KOPT-K1 (cell line): ENCODE data around the gene CACNA2D2.

Experiments used
- H3K27ac ChIP-seq: fragments of 200-600 bp; sonication (generic); 2 replicates; pipeline ENCODE4 v1.5.1; 2016; ENCODE audit warnings: antibody characterized with exemption, mild to moderate bottlenecking, low read depth, low read length; ENCODE audit not compliant: poor library complexity, severe bottlenecking
- H3K36me3 ChIP-seq: fragments of 200-600 bp; sonication (generic); 2 replicates; pipeline ENCODE4 v1.5.1; 2017; ENCODE audit warnings: antibody characterized with exemption, mild to moderate bottlenecking, low read length, moderate library complexity; ENCODE audit not compliant: insufficient read depth
- H3K9me3 ChIP-seq: fragments of 200-600 bp; sonication (generic); 2 replicates; pipeline ENCODE4 v1.5.1; 2017; ENCODE audit warnings: antibody characterized with exemption, low read length, mild to moderate bottlenecking; ENCODE audit not compliant: insufficient read depth, poor library complexity, severe bottlenecking

The CACNA2D2 gene

DNA sequence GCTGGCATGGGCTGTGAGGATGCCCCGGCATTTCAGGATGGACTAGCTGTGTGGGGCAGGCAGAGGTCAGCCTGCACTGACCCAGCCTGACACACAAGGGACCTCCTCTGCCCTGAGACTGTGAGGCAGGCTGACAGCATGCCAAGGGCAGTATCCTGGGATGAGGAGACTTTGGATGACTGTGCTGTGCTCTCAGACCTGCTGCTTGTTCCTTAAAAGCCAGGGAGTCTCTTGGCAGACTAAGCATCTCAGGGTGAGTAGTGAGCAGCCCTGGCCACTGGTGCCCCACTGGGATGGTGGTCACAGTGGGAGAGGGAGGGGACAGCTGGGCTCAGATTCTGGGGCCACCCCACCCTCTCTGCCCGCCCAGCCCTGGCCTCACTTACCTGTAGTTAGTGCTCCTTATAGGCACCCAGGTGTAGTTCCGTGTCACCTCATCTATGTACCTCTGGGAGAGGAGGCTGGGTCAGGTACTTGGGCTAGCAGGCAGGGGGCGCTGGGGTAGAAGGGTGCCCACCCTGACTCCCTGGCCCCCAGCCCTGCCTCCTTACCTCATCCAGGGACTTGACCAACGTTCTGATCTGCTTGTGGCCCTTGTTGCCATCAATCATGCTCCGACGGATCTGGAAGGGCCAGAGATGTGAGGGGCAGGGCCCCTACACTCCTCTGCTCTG is 128.0 kb downstream of the CACNA2D2 start:
- Histone ChIP-seq H3K27ac (no peak overlapping the region), H3K9me3 (no peaks in the 10 kb centered on the region), H3K36me3 (no peaks in the 10 kb centered on the region)

DNA sequence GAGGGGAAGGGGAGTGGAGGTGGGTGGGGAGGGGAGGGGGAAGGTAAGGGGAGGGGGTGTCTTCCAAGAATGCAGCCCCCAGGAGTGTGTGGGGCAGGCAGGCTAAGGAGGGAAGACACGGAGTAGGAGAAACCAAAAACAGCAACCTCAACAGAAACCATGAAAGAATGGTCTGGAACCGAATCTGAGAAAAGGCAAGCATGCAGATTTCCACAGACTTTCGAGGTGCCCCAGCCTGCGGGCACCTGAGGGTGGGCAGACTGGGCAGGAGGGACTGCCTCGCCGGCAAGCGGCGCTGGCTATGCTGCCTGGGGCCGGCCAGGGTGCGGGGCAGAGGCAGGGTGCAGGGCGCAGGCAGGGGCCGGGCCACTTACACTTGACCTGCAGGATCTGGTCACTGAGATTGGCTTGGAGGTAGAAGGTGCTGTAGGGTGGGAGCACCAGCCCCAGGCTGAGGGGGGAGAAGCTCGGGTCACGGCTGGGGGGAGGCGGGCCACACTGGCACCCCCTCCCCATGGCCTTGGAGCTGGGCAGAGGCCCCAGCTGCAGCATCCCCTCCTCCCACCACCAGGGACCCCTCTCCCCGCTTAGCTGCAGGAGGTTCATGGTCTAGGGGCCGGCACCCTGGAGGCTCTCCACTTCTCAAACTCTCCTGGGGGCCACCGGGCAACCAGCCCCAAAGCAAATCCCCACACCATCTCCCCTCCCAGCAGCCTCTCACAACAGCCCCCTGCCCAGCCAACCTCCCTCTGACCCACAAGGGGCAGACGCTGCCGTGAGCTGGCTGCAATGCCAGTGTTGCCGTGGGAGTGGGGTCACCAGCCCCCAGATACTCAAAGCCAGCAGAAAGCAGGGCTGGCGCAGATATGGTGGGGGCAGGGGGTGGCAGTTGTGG is 128.8 kb downstream of the CACNA2D2 start:
- no peaks in the 10 kb centered on the region for H3K9me3 ChIP-seq
- H3K36me3 ChIP-seq: no peaks in the 10 kb centered on the region
- H3K27ac ChIP-seq: no peak overlapping the region

- no peaks in the 10 kb centered on the region for H3K9me3 ChIP-seq
- peak overlapping the region; percentile 29 for H3K27ac ChIP-seq
- H3K36me3 ChIP-seq: no peaks in the 10 kb centered on the region
These were observed 130.0 kb downstream of the CACNA2D2 start for GRCh38 chr3:50373146-50374051.

DNA sequence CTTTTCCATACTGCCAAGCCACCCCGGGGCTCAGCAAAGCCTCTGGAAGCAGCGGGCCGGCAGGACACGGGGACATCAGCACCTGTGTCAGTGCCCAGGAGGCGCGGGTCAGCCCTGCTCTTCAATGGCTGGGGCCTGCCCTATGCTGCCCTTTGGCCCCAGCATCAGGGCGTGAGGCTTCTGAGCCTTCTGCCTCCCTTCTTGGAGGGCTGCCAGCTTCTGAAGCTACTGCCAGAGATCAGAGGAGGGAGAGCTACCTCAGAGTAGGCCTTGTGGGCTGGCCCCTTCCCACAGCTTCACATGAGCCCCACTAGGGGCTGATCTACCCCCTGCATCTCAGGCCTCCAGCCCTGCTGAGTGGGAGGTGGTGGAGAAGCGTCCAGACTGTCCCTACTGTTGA is 131.1 kb downstream of the CACNA2D2 start:
- peak overlapping the region; percentile 29 for H3K27ac ChIP-seq
- no peaks in the 10 kb centered on the region for H3K36me3 ChIP-seq
- no peaks in the 10 kb centered on the region for H3K9me3 ChIP-seq

DNA sequence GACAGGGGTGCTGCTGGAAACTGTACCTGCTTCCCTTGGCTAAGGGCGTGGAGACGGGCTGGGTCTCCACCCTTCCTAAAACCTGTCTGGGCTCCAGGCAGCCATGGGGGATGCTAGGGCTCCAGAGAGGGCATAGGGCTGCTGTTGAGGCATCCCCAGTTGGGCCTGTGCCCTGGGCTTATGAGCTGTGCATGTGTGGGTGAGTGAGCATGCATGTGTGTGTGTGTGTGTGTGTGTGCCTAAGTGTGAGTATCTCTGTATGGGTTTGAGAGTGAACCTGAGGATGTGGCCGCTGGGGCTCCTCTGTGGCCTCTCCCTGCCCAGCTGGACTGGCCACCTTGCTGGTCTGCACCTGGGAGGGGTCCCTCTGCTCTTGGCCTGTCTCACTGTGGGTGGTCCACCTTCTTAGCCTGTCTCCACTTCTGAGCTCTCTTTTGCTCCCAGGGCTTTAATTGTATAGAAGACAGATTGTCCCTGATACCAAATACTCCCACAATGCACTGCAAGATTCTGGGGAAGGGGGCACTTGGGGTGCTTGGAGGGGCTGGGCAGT is 132.2 kb downstream of the CACNA2D2 start:
- no peaks in the 10 kb centered on the region for H3K36me3 ChIP-seq
- H3K27ac ChIP-seq: no peak overlapping the region
- no peaks in the 10 kb centered on the region for H3K9me3 ChIP-seq

DNA sequence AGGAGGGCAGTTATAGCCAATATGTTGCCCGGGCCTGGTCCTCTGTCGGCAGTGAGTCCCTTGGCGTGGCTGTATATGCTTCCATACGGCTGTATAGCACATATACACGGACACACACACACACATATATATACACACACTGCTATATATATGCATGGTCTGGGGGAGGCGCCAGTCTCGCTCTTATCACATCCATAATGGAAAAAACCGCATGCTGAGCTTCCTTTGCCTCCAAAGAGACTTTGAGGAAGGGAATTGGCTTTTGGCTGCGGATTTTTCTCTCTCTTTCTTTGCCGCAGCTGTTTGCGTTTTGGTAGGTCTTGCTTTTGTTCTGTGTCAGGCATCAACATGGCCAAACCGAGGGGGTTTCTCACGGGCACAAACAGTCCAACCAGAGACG is 132.8 kb downstream of the CACNA2D2 start:
- no peaks in the 10 kb centered on the region for H3K36me3 ChIP-seq
- no peak overlapping the region for H3K27ac ChIP-seq
- H3K9me3 ChIP-seq: no peaks in the 10 kb centered on the region

- no peak overlapping the region for H3K27ac ChIP-seq
- H3K36me3 ChIP-seq: no peaks in the 10 kb centered on the region
- no peaks in the 10 kb centered on the region for H3K9me3 ChIP-seq
These were observed 134.3 kb downstream of the CACNA2D2 start for GRCh38 chr3:50369012-50369670.

GRCh38 chr3:50365842-50366220 is 137.6 kb downstream of the CACNA2D2 start:
- Histone ChIP-seq H3K27ac (peak overlapping the region; percentile 47), H3K9me3 (no peaks in the 10 kb centered on the region), H3K36me3 (no peaks in the 10 kb centered on the region)

DNA sequence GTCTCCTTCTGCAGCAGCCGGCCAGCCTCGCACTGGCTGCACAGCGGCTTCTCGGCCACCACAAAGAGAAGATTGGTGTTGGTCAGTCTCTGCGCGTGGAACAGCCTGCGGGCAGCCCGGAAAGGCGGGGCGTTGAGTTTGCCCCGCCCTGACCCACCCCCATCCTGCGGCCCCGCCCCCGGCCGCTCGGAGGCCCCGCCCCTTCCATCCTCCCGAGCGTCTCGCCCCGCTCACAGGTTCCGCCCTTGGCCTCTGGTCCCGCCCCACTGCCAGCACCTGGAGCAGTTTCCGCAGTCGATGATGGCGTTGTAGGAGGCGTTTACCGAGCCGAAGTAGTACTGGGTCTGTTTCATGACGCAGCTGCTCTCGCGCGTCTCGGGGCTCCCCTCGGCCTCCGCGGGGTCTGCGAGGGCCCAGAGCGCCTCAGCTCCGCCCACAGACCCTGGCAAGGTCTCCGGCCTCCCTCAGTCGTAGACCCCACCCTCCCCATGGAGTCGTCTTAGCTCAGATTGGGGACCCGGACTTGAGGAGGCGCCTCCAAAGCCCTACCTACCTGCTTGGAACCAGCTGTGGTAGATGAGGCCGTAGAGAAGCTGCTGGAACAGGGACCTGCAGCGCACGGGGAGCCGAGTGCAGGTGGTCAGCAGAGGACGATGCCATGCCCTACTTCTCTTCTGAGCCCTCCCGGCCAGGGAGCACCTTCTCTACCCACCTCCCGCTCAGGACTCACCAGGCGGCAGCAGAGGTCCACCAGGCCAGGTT is 138.2 kb downstream of the CACNA2D2 start:
- H3K27ac ChIP-seq: peak overlapping the region; percentile 47
- no peaks in the 10 kb centered on the region for H3K9me3 ChIP-seq
- no peaks in the 10 kb centered on the region for H3K36me3 ChIP-seq

DNA sequence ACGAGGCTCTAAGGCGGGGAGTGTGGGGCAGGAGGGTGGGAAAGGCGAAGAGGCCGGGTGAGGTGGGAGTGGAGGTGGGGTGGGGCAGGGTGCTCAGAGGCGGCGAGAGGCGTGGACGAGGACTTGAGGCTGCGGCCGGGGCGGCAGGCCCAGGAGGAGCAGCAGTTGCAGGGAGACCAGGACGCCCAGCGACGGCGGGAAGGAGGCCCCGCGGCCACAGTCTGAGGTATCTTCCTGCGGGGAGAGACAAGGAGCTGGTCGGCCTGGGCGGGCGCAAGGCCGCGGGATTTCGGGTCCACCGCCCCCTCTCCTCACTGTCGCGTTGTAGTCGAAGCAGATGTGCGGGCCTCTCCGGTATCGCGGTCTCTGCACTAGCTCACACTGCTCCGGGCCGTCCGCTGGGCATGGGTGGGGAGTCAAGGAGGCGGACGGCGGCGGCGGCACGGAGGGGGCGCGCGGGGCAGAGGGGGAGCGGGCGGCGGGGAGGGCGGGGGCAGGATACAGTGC is 138.8 kb downstream of the CACNA2D2 start:
- H3K27ac ChIP-seq: no peak overlapping the region
- no peaks in the 10 kb centered on the region for H3K36me3 ChIP-seq
- no peaks in the 10 kb centered on the region for H3K9me3 ChIP-seq

GRCh38 chr3:50359760-50360110 is 143.7 kb downstream of the CACNA2D2 start:
- no peaks in the 10 kb centered on the region for H3K9me3 ChIP-seq
- peaks cover 34% of the 10 kb centered on the region for H3K36me3 ChIP-seq
- peak overlapping the region; percentile 69 for H3K27ac ChIP-seq

DNA sequence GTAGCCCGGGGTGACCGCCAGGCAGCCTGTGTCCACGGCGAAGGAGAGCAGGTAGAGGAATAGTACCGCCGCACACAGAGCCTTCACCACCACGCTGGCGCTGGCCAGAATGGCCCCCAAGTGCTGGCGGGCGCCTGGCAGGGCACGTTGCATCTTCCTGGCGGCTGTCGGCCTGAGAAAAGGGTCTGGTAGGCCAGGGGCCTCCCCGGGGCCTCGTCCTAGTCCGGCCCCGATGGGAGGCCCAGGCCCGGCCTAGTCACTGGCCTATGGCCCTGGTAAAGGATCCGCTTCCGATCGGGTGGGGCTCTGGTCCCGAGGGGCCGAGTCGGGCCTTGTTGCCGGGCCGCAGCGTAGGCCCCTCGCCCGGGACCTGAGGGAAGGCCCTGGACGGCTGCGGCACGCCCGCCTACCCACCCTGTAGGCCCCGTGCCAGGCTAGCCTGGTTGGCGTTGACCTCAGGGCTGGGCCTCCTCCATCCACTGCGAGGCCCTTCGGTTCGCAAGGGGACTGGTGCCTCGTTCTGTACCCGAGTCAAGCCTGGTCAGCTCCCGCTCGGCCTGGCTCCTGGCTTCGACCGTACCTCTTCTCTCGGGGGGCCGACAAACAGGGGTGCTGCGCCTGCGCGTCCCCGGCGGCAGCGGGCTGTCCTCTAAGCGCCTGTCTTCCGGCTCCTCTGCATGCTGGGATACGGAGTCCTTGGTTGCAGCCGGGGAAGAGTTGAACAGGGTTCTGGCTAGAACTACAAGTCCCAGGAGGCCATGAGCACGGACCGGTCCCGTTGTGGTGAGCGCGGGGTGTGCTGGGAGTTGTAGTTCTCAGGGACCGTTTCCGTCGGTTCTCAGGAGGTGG is 144.3 kb downstream of the CACNA2D2 start, which contains the start of gene TMEM115:
TMEM115 (minus strand) TSS at position 611 of the 849 bp plus-strand sequence; CDS start at position 153, 458 bp downstream.
- Histone ChIP-seq H3K9me3 (no peaks in the 10 kb centered on the region), H3K36me3 (peaks cover 40% of the 10 kb centered on the region), H3K27ac (peak within 1 kb of the TSS; percentile 69)

GRCh38 chr3:50358355-50358910 is 145.0 kb downstream of the CACNA2D2 start:
- Histone ChIP-seq H3K27ac (peak overlapping the region; percentile 69), H3K9me3 (no peaks in the 10 kb centered on the region)

More at GRCh38 chr3:50358355-50358910, 145.0 kb downstream of the CACNA2D2 start:
- peaks cover 47% of the 10 kb centered on the region for H3K36me3 ChIP-seq
